Measurements from ENCODE around the gene PBXIP1.
A peak's percentile ranks its signal among the peaks of the same experiment; 100 is the strongest.
"Not testable (repeated sequence)": the region's sequence is repeated elsewhere in the genome, so short reads cannot be mapped to it uniquely, and the experiment has no call there.

The PBXIP1 gene

DNA sequence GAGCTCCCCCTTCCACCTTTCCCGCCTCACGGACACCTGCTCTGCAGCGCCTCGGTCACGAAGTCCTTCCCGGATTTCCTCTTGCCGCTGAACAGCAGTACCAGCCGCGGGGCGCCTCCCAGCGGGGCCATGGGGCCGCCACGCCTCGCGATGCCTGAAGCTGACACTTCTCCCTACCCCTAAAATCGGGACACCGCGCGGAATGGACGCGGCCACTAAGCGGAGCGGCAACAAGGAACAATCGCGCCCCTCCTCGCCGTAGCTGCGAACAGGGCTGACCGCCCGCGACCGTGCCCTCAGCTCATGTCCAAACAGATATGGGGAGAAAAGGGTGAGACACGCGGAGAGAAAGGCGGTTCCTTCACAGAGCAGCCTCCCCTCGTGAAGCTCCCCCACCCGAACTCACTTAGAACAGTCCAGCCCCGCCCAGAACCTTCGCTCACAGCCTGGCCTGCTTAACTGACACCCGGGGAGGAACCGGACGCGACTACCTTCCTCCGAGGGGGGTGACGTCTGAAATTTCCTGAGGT, 19.3 kb downstream of the PBXIP1 start, which contains the start of gene PMVK:
Gene PMVK (minus strand): TSS at position 165 of the 530 bp plus-strand sequence. CDS start 34 bp downstream, at position 131.
- peak; percentile 95 for DNase-seq (ENCODE audit: low read depth)

DNA sequence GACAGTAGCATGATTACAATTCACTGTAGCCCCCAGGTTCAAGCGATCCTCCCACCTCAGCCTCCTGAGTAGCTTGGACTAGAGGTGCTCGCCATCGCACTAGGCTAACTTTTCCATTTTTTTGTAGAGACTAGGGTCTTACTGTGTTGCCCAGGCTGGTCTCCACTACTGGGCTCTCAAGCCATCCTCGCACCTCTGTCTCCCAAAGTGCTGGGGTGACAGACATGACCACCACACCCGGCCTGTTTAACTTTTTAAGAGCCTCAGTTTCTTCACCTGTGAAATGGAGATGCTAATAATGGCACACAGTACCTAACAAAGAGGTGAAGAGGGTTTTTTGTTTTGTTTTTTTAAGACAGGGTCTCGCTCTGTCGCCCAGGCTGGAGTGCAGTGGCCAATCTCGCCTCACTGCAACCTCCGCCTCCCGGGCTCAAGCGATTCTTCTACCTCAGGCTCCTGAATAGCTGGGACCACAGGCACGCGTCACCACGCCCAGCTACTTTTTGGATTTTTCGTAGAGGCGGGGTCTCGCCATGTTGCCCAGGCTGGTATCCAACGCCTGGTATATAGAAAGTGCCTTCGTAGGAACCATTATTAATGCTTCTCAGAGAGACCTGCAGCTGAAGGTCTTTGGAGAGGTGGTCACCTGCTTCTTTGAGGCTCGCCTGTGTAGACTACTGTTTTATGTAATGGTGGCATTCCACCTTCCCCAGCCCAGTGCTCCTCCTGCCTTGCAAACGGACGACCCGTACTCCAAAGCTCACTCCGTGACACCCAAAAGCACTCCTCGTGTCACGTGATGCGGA, 19.9 kb downstream of the PBXIP1 start:
- DNase-seq (ENCODE audit: low read depth) = no peak

DNA sequence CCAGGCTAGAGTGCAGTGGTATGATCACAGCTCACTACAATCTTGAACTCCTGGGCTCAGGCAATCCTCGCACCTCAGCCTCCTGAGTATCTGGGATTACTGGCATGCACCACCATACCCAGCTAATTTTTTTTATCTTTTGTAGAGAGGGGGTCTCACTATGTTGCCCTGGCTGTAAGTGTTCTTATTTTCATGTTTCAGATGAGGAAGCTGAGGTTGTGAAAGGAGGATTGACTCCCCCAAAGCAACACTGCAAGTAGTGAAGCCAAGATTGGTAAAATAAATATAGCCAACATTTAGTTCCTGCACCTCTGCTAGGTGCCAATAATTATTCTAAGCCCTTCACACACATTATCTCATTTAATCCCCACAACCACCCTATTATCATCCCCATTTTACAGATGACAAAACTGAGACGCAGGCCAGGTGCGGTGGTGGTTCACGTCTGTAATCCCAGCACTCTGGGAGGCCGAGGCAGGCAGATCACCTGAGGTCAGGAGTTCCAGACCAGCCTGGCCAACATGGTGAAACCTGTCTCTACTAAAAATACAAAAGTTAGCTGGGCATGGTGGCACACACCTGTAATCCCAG, 21.4 kb downstream of the PBXIP1 start:
- no peak for DNase-seq (ENCODE audit: low read depth)

DNA sequence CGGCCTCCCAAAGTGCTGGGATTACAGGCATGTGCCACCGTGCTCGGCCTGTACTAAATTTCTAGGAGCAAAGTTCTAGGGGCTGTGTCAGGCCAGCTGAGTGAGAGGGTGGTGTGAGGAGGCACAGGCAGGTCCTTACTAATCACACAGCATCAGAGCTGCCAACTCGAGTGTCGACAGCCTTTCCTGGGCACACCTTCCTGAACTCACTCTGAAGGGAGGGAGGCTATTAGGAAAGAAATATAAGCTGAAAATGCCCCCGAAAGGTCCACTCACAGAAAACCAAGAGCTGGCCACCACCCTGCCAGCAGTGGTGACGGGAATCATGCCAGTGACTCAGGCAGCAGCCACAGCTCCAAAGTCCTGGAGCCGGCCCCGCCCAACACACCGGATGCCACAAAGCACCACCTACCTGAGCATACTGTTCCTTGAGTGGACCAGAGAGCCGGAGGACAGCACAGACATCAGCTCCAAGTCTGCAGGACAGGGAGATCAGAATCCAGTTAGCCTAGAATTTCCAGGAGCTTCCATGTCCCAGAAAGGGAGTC, 23.9 kb downstream of the PBXIP1 start:
- DNase-seq (ENCODE audit: low read depth) = no peak

DNA sequence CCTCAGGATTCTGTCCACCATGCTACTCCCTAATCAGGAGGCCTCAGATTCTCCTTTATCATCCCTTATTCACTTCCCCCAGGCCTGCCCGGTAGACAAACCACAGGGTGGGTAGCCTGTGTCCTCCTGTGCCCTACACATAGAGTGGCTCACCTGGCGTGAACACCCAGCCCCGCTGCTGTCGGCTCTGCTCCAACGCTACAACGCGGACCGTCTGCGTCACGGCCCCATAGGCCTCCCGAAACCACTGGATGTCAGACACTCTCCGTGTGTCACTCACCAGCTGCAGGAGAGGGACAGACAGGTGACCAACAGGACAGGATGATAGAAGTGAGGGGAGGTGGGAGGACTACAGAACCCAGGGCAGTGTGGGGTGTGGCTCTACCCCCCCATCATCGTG, 29.7 kb downstream of the PBXIP1 start:
- no peak for DNase-seq (ENCODE audit: low read depth)

DNA sequence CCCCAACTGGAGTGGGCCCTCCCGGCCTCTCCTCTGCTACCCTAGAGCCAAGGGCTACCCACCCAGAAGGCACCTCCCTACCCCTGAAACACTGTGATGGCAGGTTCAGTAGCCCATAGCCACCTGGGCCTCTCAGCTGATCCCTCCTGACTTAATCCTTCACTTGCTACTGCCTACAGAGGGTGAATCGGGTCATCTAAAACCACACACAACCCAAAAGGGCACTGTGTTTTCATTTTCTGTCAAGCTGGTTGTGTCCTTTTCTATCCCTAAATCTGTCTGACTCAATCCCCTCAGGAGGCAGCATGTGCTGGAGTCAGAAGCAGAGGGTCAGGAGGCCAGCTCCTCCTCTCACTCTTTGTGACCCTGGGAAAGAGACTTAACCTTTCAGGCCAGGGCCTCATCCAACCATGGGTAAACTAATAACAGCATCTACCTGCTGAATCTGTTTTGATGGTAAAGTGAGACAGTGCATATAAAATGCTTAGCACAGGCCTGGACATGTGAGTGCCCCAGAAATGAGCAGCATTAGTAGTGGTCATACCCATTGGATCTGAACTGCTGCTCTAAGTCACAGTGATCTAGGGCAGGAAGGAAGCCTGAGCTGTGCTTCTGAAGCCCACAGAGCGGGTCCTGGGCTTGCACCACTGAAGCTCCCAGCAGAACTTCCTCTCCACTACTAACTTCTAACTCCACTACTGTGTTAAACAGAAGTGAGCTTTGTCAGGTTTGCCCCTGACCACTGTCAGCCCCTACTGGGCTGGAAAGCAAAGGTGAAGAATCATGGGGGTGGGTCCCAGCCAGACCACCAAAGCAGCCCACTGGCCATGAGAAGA, 30.3 kb downstream of the PBXIP1 start:
- DNase-seq (ENCODE audit: low read depth) = no peak

DNA sequence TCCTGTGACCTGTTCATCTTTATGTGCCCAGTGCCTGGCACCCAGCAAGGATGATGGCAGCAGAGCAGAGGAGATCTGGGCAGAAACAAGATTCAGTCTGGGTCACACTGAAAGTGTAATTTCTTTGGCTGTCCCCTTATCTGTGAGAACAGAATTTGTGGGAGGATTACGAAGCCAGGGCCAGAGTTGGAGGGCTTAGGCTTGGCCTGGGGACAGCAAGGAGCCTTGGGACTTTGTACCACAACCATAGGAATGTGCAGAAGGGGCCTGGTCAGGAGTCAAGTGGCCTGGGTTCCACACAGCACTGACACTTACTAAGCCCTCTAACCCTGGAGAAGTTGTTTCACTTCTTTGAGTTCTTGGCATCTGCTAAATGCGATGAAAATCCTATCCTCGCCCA, 32.2 kb downstream of the PBXIP1 start:
- no peak for DNase-seq (ENCODE audit: low read depth)

DNA sequence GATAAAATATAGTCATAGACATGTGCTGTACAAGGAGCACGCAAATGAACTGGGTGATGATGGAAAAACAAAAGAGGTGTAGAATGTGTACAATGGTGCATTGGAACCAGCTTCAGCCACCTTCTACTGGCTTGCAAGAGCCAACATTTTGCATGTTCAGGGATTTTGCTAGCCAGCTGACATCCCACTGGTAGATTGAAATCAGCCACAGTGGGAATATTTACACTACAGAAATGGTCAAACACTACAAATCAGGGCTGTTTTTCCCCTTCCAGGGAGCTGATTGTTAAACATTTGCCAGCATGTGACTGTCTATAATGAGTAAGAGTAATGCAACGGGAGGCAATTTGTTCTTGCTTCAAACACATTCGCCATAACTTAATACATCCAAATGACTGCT, 42.6 kb downstream of the PBXIP1 start:
- no peak for DNase-seq (ENCODE audit: low read depth)

DNA sequence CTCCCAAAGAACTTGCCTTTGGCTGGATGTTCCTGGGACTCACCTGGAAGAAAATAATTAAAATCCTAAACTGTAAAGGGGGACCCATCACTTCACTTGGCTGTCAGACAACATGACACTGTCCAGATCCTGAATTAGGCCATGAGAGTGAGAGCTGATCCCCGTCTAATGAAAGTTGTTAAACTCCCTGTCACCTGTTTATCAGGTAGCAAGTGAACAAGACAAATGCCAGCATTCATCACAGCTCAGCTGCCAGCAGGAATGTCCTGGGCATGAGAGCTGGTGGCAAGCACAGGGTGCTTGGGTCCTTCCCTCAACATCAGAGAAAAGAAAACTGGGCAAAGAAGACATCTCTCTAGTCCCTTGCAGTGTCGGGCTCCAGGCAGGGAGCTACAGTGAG, 43.1 kb downstream of the PBXIP1 start:
- no peak for DNase-seq (ENCODE audit: low read depth)

DNA sequence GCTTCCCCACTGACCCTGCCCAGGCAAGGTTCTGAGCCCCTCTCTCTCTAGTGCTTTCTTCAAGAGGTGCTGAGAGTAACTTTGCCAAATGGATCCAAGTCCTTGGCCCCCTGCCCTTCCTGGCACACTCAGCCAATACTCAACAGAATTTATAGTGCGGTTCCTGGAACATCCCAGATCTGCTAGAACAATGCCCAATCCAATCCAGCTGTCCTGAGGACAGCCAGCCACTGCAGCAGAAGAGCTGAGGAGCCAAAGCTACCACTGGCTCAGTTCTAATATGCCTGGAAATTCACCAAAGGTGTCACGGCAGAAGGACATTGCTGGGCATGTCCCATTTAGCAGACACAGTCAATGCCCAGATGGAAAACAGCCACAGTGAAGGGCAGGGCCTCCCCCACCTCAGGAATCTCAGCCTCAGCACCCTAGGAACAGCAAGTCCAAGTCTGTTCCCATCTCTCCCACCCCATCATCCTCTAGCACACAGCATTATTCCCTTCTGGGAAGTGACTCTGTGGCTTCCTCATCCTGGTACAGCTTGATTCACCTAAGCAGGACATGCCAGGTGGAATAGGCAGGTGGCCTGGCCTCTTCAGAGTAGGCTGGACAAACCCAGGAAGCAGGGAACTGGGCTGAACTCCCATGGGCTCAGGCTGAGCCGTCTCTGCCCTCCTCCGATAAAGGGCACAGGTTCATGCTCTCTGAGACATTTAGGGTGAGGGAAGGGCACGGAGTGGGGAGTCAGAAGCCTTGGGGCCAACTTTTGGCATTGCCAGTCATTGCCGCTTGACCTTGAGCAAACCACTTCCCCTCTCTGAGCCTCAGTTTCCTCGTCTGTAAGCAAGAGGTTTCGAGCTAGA, 44.0 kb downstream of the PBXIP1 start:
- DNase-seq (ENCODE audit: low read depth) = no peak

DNA sequence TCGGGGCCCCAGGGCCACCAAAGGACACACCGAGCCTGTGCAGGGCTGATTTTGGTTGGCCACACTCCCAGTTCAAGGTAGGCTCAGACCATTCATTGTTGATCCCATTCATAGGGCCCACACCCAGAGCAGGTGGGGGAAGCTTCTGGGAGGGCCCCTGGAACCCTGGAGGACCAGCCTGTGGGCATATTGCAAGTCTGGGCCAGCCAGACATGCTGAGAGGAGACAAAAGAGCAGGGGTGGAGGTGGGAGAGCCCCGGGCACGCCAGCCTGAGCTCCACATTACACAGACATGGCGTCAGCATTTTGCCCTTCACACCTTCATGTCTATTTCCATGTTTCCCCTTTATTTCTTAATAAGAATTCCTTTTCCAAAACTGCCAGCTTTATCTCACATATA, 45.0 kb downstream of the PBXIP1 start:
- DNase-seq (ENCODE audit: low read depth) = no peak

DNA sequence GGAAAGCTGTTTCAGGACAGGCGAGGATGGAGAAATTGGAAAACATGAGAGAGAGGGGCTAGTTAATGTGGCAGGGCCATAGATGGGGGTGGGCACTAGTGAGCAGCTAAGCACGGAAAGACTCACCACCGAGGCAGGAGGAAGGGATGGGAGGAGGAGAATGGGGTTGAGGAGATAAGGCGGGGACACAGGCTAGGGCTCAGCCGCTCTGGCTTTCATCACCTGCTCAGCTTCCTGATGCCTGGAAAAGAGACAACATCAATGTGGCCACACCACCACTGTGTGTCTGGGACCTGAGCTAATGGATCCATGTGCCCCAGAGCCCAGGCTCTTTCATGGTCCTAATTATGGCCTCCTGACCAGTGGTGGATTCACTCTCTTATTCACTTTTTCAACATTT, 47.0 kb downstream of the PBXIP1 start:
- DNase-seq (ENCODE audit: low read depth) = no peak

DNA sequence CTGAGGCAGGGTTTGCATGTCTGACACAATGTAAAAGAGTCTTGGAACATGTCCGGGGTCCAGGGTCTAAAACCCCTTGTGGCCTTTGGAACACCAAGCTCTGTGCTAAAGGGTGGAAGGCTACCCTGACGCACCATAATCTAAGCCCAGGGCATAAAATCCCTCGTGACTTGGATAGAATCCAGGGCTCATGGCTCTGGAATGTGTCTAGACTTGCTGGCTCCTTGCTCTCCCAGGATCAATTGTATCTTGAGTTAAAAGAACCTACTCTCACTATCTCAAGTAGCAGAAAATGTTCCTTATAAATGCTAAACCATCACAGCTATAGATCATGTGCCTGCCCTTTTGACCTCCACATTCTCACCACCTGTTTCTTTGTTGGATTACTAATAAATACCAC, 47.8 kb downstream of the PBXIP1 start:
- not testable (repeated sequence) for DNase-seq (ENCODE audit: low read depth)

DNA sequence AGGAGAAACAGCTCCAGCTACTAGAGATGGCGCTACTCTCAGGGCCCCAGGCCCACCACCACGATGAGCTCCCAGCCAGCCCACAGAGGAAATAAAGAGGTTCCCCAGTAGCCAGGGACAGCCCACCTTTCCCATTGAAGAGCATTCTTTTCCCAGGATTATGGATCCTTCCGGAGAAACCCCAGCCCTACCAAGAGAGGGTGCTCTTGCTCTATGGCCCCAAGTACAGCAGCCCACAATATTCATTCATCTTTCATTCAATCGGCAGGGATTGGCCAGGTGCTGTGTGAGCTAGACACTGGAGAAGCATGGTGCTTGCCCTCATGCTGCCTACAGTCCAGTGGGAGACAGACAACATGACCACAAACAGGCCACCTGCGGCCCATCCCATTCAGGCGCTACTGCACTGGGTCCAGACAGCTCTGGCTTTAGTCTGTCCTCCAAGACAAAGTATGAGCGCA, 49.2 kb downstream of the PBXIP1 start:
- no peak for DNase-seq (ENCODE audit: low read depth)

DNA sequence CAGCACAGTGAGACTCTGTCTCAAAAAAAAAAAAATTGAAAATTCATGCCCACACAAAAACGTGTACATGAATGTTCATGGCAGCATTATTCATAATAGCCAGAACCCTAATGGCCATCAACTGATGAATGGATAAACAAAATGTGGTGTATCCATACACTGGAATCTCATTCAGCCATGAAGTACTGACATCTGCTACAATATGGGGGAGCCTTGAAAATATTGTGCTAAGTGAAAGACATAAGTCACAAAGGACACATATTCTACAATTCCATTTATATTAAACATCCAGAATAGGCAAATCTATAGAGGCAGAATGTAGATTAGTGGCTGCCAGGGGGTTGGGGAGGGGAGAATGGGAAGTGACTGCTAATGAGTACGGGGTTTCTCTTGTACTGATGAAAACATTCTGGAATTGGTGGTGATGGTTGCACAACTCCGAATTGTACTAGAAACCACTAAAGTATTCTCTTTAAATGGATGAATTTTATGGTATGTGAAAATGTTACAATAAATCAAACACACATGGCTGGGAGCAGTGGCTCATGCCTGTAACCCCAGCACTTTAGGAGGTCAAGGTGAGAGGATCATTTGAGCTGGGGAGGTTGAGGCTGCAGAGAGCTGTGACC, 52.8 kb downstream of the PBXIP1 start:
- DNase-seq (ENCODE audit: low read depth) = no peak

DNA sequence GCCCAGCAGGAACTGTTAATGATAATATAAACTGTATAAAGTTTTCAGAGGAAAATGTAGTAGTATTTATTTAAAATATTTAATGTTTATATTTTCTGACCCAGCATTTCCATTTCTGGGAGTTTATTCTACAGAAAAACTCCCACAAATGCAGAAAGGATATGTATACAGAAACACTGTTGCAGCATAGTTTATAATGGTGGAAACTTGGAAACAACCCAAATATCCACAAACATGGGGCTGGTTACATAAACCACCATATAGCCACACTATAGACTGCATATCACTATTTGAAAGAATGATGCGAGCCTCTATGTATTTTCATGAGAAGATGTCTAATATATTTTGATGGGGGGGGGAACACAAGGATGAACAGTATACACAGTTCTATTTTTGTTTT, 54.3 kb downstream of the PBXIP1 start:
- DNase-seq (ENCODE audit: low read depth) = no peak

DNA sequence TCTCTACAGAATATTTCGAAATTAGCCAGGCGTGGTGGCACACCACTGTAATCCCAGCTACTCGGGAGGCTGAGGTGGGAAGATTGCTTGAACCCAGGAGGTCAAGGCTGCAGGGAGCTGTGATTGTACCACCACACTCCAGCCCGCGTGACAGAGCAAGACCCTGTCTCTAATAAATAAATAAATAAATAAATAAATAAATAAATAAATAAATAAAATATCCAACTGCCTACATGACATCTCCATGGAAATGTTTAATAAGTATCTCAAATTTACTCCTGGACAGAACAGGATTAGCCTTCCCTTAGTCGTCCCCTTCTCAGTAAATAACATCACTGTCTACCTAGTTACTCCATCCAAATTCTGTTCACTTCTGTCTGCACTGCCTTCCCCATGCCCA, 56.9 kb downstream of the PBXIP1 start:
- no peak for DNase-seq (ENCODE audit: low read depth)

DNA sequence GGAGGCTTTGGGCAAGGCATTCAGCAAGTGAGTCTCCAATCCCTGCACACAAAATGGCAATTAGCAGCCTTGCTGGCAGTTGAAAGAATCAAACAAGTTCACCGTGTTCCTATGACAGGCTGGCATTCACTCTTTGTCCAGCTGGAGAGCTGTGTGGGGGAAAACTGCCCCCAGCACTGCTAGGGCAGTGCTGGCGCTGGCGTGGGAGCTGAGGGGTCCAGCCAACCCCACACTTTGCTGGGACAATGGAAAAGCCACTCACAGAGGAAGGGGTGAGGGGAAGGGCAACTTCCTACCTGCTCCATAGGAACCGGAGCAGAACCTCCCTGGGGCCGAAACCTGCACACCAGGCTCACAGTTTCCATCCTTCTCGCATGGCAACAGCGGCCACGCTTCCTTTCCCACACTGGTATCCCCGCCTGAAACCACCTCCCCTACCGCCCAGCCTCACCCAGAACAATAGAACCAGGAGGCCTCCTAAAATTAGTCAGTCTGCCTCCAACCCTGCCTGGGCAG, 59.1 kb downstream of the PBXIP1 start:
- no peak for DNase-seq (ENCODE audit: low read depth)

DNA sequence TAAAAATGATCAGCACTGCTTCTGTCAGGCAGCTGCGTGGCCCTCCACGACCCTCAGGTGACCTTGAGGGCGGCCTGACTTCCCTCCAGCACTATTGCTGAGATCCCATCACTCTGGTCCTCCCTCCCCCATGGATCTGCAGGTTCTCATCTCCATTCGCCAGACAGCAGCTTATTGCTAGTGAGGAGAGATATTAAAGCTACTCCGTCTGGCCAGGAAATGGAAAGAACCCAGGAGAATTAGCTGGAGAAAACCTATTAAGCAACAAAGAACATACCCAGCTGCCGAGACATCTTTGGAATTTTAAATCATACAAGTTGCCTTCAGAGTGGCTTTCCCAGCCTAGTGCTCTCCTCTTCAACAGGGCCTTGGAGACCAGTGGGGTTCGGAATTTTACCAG, 60.1 kb downstream of the PBXIP1 start:
- no peak for DNase-seq (ENCODE audit: low read depth)

Measured in T follicular helper cell (primary cell).